HG03469 (cell line): ENCODE data around the gene TEX50.
"Not testable (repeated sequence)": the region's sequence is repeated elsewhere in the genome, so short reads cannot be mapped to it uniquely, and the experiment has no call there.

Experiments used
- ATAC-seq: cut with Tn5 transposase; IDR thresholded peaks from one replicate; pipeline ENCODE4 v1.9.1; 2021; ENCODE audit warnings: mild to moderate bottlenecking, moderate library complexity, moderate number of reproducible peaks; ENCODE audit not compliant: unreplicated experiment

Gene TEX50

DNA sequence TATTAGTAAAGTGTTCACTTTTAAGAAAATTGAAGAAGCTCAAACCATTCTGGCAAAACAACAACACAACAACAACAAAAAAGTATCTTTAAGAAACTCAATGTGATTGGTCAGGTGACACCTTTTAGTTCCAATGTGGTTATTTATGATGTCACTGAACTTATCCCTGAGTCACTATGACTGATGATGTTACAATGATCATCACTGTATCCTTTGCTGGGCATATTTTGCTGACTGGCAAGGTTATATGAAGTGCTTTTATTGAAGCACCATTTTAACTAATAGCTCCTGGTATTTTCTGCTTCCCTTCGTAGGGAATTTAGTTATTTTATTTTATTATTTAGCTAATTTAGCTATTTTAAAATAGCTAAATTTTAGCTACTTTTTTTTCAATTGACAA, at the start of gene TEX50:
Gene TEX50, plus strand, starts transcription at position 223 of the 400 bp plus-strand sequence. CDS start 184 bp downstream, outside the sequence.
- ATAC-seq: no peak

DNA sequence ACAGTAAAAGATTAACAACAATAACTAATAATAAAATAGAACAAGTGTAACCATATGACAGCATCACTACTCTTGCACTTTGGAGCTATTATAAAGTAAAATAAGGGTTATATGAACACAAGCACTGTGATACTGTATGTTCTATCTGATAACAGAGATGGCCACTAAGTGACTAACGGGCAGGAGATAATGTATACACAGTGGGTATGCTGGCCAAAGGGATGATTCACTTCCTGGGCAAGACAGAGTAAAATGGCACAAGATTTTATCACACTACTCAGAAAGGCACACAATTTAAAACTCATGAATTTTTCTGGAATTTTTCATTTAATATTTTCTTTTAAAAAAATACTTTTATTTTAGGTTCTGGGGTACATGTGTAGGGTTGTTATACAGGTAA, 44.6 kb upstream of the TEX50 start:
- ATAC-seq: no peak

DNA sequence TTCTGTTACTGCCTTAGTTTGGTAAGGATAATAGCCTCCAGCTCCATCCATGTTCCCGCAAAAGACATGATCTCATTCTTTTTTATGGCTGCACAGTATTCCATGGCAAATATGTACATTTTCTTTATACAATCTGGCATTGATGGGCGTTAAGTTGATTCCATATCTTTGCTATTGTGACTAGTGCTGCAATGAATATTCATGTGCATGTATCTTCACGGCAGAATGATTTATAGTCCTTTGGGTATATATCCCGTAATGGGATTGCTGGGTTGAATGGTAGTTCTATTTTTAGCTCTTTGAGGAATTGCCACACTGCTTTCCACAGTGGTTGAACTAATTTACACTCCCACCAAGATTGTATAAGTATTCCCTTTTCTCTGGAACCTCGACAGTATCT, 44.0 kb upstream of the TEX50 start:
- ATAC-seq: not testable (repeated sequence)

DNA sequence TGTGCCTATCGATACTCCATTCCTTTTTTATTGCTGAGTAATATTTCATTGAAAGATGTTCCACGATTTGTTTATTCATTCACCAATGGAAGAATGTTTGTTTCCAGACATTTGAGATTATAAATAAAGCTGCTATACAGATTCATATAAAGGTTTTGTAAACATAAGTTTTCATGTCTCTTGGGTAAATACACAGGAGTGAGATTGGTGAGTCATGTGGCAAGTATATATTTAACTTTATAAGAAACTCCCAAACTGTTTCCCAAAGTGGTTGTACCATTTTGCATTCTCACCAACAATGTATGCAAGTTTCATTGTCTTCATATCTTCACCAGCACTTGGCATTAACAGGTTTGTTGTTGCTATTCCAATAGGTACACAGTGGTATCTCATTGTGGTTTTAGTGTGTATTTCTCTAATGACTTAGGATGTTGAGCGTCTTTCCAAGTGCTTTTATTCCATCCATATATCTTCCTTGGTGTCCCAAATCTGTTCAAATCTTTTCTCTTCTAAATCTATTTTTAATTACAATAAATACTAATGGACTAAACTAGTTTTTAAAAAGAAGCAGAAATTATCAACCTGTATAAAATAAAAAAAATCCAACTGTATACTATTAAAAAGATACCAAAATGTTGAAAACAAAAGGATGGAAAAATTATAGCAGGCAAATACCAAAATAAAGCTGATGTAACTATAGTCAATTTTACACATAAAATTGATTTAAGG, 38.9 kb upstream of the TEX50 start:
- ATAC-seq: no peak

- peak; percentile 76 for ATAC-seq
Observed at GRCh38 chr1:173601588-173601987, 33.5 kb upstream of the TEX50 start.

DNA sequence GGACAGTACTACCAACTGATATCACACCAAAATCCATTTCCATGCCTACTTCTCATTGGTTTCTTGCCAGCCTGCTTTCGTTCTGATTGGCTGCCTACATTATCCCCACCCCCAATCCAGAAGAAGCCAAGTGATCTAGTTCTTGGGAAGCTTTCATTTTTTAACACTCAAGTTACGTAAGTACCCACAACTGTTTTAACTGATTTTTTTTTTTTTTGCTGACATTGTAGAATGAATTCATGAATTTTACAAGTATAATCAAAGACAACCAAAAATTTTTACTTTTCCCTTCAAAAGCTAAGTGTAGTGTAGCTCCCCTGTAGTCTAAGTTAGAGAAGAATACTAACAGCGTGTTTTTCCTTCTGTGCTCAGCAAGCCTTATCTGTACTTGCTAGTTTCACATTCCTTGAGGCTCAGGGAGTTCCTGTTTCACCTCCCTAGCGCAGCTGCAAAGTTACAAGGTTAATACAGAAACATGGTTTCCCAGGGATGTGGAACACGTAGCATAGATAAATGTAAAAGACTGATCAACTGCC, 32.0 kb upstream of the TEX50 start, which contains the start of gene SLC9C2:
Gene SLC9C2, minus strand, starts transcription at position 17 of the 536 bp plus-strand sequence. CDS start 1,296 bp downstream, outside the sequence.
- ATAC-seq: no peak

GRCh38 chr1:173608503-173609216, 26.5 kb upstream of the TEX50 start:
- no peak for ATAC-seq

GRCh38 chr1:173613086-173613485, 22.1 kb upstream of the TEX50 start:
- not testable (repeated sequence) for ATAC-seq

DNA sequence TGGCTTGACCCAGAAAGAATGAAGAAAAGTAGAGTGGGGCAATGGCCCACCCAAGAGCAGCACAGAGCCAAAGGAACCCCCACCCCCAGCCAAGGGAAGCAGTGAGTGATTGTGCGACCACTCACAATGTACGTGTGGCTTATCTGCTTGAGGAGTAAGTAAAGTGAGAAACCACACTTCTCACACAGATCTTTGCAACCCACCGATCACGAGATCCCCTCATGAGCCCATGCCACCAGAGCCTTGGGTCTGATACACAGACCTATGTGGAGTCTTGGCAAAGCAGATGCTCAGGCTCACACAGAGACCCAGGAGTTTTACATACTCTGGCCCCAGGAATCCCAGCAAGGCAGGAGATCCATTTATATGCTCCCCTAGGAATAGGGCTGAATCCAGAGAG, 18.3 kb upstream of the TEX50 start:
- ATAC-seq: no peak

DNA sequence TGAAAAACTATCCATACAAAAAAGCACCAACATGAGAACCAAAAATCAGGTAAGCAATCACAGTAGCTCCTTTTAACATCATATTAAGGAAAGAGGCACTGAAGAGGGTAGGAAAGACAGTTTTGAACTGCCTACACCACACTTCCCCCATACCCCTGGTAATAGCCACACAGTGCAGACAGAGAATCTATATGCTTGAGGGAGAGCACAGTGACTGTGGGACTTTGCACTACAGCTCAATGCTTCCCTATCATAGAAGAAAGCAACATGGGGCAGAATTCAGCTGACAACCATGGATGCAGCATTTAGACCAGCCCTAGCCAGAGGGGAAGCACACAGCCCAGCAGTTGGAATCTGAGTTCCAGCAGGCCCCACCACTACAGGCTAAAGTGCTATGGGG, 7.9 kb upstream of the TEX50 start:
- ATAC-seq: no peak

GRCh38 chr1:173628888-173629287, 6.2 kb upstream of the TEX50 start:
- ATAC-seq: no peak

- ATAC-seq: not testable (repeated sequence)
Observed at GRCh38 chr1:173637236-173638042, 2.3 kb downstream of the TEX50 start.

DNA sequence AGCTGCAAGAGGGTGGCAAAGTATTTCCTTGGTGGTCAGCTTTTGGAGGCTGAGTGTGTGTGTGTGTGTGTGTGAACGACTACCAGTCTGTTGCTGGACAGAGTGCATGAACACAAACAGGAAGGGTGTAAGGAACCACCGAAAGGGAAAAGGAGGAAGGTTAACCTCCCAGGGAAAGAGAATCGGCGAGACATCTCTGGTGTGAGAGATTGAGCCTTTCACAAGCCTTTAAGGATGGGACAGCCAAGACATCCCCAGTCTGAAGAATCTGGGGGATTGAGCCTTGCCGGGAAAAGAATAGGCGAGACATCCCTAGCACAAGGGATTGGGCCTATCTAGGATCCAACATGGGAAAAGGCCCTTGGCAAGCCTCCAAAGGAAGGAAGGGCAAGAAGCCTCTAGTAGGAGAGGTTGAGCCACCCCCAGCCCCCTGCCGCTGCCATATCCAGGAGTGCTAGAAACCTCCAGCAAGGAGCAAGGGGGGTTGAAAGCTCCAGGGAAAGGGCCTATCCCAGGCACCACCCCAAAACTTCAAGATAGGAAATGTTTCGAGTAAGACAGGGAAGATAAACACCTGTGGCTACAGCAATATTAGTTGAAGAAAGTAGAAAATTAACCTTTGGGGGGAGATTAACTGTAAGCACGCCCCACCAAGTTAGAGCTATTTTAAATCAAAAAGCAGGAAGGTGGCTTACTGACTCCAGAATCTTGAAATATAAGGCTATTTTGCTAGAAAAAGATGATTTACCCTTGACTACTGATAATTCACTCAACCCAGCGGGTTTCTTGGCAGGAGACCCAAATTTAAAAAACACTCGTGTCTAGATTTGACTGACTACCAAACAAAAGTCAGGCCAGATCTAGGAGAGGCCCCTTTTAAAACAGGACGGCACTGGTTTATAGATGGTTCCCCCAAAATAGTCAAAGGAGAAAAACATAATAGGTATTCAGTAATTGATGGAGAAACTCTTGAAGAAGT, 3.2 kb downstream of the TEX50 start:
- ATAC-seq: no peak

DNA sequence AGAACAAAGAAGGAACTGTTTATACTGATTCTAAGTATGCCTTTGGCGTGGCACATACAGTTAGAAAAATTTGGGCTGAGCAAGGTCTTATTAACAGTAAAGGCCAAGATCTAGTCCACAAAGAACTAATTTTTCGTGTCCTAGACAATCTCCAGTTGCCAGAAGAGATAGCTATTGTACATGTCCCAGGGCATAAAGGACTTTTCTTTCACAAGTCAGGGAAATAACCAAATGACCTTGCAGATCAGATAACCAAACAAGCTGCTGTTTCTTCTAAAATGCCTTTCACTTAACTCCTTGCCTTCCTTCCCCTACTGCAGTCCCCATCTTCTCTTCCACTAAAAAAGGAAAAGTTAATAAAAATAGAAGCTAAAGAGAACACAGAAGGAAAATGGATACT, 4.0 kb downstream of the TEX50 start:
- no peak for ATAC-seq

DNA sequence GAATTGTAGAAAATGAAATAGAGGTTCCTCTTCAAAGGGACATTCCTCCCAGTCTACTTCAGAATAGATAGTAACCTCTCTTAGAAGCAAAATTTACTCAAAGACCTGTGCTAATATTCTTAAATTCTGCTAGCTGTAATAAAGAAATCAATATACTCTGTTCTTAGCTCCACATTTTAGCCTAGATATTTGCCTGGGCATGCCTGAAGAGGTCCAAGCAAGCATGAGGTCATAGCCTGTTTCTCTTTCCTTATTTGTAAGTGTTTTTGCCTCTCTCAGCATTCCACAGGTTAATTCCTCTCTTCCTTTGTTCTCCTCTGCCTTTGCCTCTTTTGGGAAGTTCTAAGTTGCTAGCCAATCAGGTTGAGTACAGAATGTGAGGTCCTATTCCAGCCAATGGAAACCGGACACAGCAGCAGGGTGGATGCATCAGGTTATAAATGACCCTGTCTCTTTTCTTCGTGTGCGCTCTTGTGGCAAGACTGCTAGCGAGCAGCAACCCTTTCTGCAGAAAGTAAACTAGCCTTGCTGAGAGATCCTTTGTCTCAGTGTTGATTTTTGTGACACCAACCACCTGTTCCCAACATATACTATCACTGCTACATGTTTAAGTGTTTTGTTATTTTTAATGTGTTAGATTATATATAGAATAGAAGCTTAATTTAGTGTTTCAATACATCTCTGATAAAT, 7.5 kb downstream of the TEX50 start:
- not testable (repeated sequence) for ATAC-seq

DNA sequence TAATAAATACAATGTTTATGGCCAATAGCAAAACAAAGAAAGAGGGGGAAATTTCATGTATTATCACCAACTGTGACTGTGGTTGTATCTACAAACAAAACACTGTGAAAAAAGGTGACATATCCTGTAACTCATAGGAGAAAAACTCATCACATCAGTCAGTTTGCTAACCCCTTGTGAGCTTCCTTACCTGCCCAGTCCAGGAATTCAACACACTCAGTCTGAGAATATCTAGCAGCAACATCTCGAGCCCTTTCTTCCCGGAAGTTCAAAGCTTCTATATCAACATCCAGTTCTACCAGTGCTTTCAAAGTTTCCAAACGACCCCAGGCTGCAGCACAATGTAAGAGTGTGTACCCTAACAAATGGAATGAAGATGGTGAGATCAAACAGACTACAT, 11.5 kb downstream of the TEX50 start:
- no peak for ATAC-seq

DNA sequence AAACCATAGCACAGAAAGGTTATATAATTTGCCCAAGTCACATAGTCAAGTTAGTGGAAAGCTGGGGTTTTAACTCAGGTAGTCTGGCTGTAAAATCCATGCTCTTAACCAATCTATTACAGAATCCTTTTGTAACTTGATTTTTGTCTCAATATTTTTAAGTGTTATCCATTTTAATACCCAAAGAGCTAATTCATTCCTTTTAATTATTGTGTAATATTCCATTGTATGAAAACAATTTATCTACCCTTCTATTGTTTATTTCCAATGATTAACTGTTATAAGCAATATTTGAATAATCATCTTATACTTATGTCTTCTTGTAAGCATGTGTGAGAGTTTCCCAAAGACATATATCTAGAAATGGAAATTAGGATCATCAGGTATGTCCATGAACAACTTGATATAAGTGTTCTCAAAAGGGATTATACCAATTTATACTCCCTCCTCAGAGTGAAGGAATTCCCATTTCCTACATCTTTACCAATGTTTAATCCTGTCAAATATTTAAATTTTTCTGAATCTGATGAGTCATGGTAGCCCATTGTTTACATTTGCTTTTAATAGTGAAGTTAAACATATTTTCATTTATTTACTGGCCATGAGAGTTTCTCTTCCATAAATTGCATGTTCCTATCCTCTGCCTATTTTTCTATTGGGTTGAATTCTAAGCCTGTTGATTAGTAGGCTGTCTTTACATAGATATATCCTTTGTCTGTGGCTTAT, 13.9 kb downstream of the TEX50 start:
- ATAC-seq: no peak

DNA sequence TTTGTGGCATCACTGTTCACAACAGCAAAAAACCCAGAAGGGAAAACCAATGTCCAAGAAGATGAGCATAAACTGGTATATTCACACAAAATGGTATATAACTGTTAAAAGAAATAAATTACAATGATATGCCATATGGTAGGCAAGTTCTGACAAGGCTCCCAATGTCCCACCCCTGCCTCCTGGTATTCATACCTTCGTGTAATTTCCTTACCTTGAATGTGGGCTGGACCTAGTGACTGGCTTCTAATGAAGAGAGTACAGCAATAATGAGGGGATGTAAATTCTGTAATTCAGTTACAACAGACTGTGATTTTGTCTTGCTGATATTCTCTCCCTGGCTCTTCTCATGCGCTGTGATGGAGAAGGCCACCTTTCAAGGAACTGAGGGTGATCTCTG, 25.2 kb downstream of the TEX50 start:
- no peak for ATAC-seq

- no peak for ATAC-seq
Observed at GRCh38 chr1:173661271-173661670, 26.1 kb downstream of the TEX50 start.
